ENCODE results near the gene P2RY13. TPM values are rescaled to one million over a fixed set of nuclear protein-coding genes. Genes with fewer than 3 reads are reported as not detected.

The P2RY13 gene
- total RNA-seq, 1 donor from 2014 or later = 3.7 TPM

GRCh38 chr3:151303751-151304150 is 25.6 kb downstream of the P2RY13 start:
- no peak for DNase-seq (ENCODE audit: low spot score)
- intact Hi-C loops (cut with DNase I) = no loop called here
- ATAC-seq = no peak

- intact Hi-C loops (cut with DNase I) = no loop called here
Measured at GRCh38 chr3:151301787-151302186, 27.6 kb downstream of the P2RY13 start.

GRCh38 chr3:151300539-151300938 is 28.8 kb downstream of the P2RY13 start:
- ATAC-seq = no peak
- intact Hi-C loops (cut with DNase I) = no loop called here
- DNase-seq (ENCODE audit: low spot score) = no peak

More at GRCh38 chr3:151301787-151302186, 27.6 kb downstream of the P2RY13 start:
- DNase-seq (ENCODE audit: low spot score) (no peak), ATAC-seq (no peak)

- intact Hi-C loops (cut with DNase I) = no loop called here
- ATAC-seq = no peak
- DNase-seq (ENCODE audit: low spot score) = no peak
Measured at GRCh38 chr3:151299006-151299405, 30.3 kb downstream of the P2RY13 start.

GRCh38 chr3:151297429-151297828 is 31.9 kb downstream of the P2RY13 start:
- DNase-seq (ENCODE audit: low spot score) (no peak), ATAC-seq (no peak)
- intact Hi-C loops (cut with DNase I) = no loop called here

- intact Hi-C loops (cut with DNase I) = no loop called here
Measured at GRCh38 chr3:151296226-151296625, 33.1 kb downstream of the P2RY13 start.

GRCh38 chr3:151293127-151293526 is 36.2 kb downstream of the P2RY13 start:
- intact Hi-C loops (cut with DNase I) = no loop called here
- peak; percentile 30 for ATAC-seq
- no peak for DNase-seq (ENCODE audit: low spot score)

More at GRCh38 chr3:151296226-151296625, 33.1 kb downstream of the P2RY13 start:
- DNase-seq (ENCODE audit: low spot score) (no peak), ATAC-seq (no peak)

- no peak for DNase-seq (ENCODE audit: low spot score)
- intact Hi-C loops (cut with DNase I) = no loop called here
- ATAC-seq = peak; percentile 28
Measured at GRCh38 chr3:151290673-151291072, 38.7 kb downstream of the P2RY13 start.

- intact Hi-C loops (cut with DNase I) = loop anchor here (10.0 kb wide), 1 partner anchor 65 kb away; no protein-coding TSS in a partner anchor
- ATAC-seq = no peak
- DNase-seq (ENCODE audit: low spot score) = no peak
Measured at GRCh38 chr3:151289445-151289844, 39.9 kb downstream of the P2RY13 start.

GRCh38 chr3:151285940-151286339 is 43.4 kb downstream of the P2RY13 start:
- intact Hi-C loops (cut with DNase I) = loop anchor here (10.0 kb wide), 1 partner anchor 61 kb away; no protein-coding TSS in a partner anchor
- DNase-seq (ENCODE audit: low spot score) (no peak), ATAC-seq (no peak)

GRCh38 chr3:151283907-151284461 is 45.4 kb downstream of the P2RY13 start:
- ATAC-seq = peak; percentile 35
- DNase-seq (ENCODE audit: low spot score) = no peak
- intact Hi-C loops (cut with DNase I) = loop anchor here (10.0 kb wide), 1 partner anchor 59 kb away; no protein-coding TSS in a partner anchor

GRCh38 chr3:151283387-151283786 is 46.0 kb downstream of the P2RY13 start:
- no peak for DNase-seq (ENCODE audit: low spot score)
- intact Hi-C loops (cut with DNase I) = loop anchor here (10.0 kb wide), 1 partner anchor 59 kb away; no protein-coding TSS in a partner anchor
- ATAC-seq = no peak

- DNase-seq (ENCODE audit: low spot score) (no peak), ATAC-seq (peak; percentile 74)
- intact Hi-C loops (cut with DNase I) = loop anchor here (10.0 kb wide), 1 partner anchor 58 kb away; no protein-coding TSS in a partner anchor
Measured at GRCh38 chr3:151282921-151283320, 46.4 kb downstream of the P2RY13 start.

GRCh38 chr3:151281671-151282324 is 47.6 kb downstream of the P2RY13 start:
- DNase-seq (ENCODE audit: low spot score) = no peak
- intact Hi-C loops (cut with DNase I) = loop anchor here (10.0 kb wide), 1 partner anchor 57 kb away; no protein-coding TSS in a partner anchor
- ATAC-seq = no peak

GRCh38 chr3:151278230-151278629 is 51.1 kb downstream of the P2RY13 start, which contains the start of gene P2RY14:
TSS of gene P2RY14 (minus strand) at chr3:151278542. CDS start at chr3:151214316, 64,226 bp downstream.
- intact Hi-C loops (cut with DNase I) = loop anchor here (10.0 kb wide), 1 partner anchor 103 kb away; no protein-coding TSS in a partner anchor
- ATAC-seq = peak; percentile 38

GRCh38 chr3:151276687-151277042 is 52.7 kb downstream of the P2RY13 start:
- DNase-seq (ENCODE audit: low spot score) (no peak), ATAC-seq (peak; percentile 20)
- intact Hi-C loops (cut with DNase I) = loop anchor here (10.0 kb wide), 1 partner anchor 102 kb away; no protein-coding TSS in a partner anchor

More at GRCh38 chr3:151278230-151278629, 51.1 kb downstream of the P2RY13 start, which contains the start of gene P2RY14:
- no peak for DNase-seq (ENCODE audit: low spot score)
